ENCODE results near the gene SERHL2.
"Not testable (repeated sequence)": the region's sequence is repeated elsewhere in the genome, so short reads cannot be mapped to it uniquely, and the experiment has no call there.

SERHL2 gene

GRCh38 chr22:42553475-42554361 lies at the start of gene SERHL2:
TSS of gene SERHL2 (plus strand) at chr22:42553956. CDS start at chr22:42554021, 65 bp downstream.
- DNase-seq (ENCODE audit: low spot score): peak; percentile 81

- DNase-seq (ENCODE audit: low spot score): not testable (repeated sequence)
Observed at GRCh38 chr22:42508327-42508974, 45.3 kb upstream of the SERHL2 start.

- not testable (repeated sequence) for DNase-seq (ENCODE audit: low spot score)
Observed at GRCh38 chr22:42508975-42509364, 44.8 kb upstream of the SERHL2 start.

- DNase-seq (ENCODE audit: low spot score): no peak
Observed at GRCh38 chr22:42509548-42509947, 44.2 kb upstream of the SERHL2 start.

- no peak for DNase-seq (ENCODE audit: low spot score)
Observed at GRCh38 chr22:42511401-42511891, 42.3 kb upstream of the SERHL2 start.

GRCh38 chr22:42512273-42512990 lies 41.3 kb upstream of the SERHL2 start:
- not testable (repeated sequence) for DNase-seq (ENCODE audit: low spot score)

GRCh38 chr22:42514331-42514730 lies 39.4 kb upstream of the SERHL2 start:
- not testable (repeated sequence) for DNase-seq (ENCODE audit: low spot score)

GRCh38 chr22:42515304-42515703 lies 38.5 kb upstream of the SERHL2 start:
- DNase-seq (ENCODE audit: low spot score): not testable (repeated sequence)

GRCh38 chr22:42515896-42516295 lies 37.9 kb upstream of the SERHL2 start:
- no peak for DNase-seq (ENCODE audit: low spot score)

GRCh38 chr22:42517103-42517502 lies 36.7 kb upstream of the SERHL2 start:
- DNase-seq (ENCODE audit: low spot score): not testable (repeated sequence)

GRCh38 chr22:42518638-42519524 lies 34.9 kb upstream of the SERHL2 start:
- DNase-seq (ENCODE audit: low spot score): not testable (repeated sequence)

GRCh38 chr22:42519525-42520401 lies 34.0 kb upstream of the SERHL2 start, which contains the start of gene RRP7A:
TSS of gene RRP7A (minus strand) at chr22:42519796. CDS start at chr22:42519786, 10 bp downstream.
- peak; percentile 78 for DNase-seq (ENCODE audit: low spot score)

- DNase-seq (ENCODE audit: low spot score): no peak
Observed at GRCh38 chr22:42521228-42521546, 32.6 kb upstream of the SERHL2 start.

GRCh38 chr22:42522546-42522945 lies 31.2 kb upstream of the SERHL2 start:
- no peak for DNase-seq (ENCODE audit: low spot score)

GRCh38 chr22:42528591-42529307 lies 25.0 kb upstream of the SERHL2 start:
- DNase-seq (ENCODE audit: low spot score): no peak

GRCh38 chr22:42529435-42529834 lies 24.3 kb upstream of the SERHL2 start:
- DNase-seq (ENCODE audit: low spot score): not testable (repeated sequence)

GRCh38 chr22:42531401-42532084 lies 22.2 kb upstream of the SERHL2 start:
- not testable (repeated sequence) for DNase-seq (ENCODE audit: low spot score)

- DNase-seq (ENCODE audit: low spot score): no peak
Observed at GRCh38 chr22:42533638-42533977, 20.1 kb upstream of the SERHL2 start.

GRCh38 chr22:42535082-42535731 lies 18.5 kb upstream of the SERHL2 start:
- not testable (repeated sequence) for DNase-seq (ENCODE audit: low spot score)

Measured in LoVo (cell line).